A549 (cell line): Measurements from ENCODE around the gene NLRP11.

Source experiments
- CBX8 ChIP-seq: fragments of 200-600 bp; sonication (generic); IDR thresholded peaks from 2 replicates; pipeline ENCODE4 v1.6.1; 2016
- CHD2 ChIP-seq: fragments of 150-350 bp; IDR thresholded peaks from 2 replicates; pipeline ENCODE4 v1.6.1; 2014; ENCODE audit warnings: low read length; ENCODE audit not compliant: partially characterized antibody
- EP300 ChIP-seq, 2 experiments: fragments of >200 bp; sonication (Bioruptor Twin); formaldehyde crosslinking; IDR thresholded peaks; 2 replicates in 1 of 2; 3 replicates in 1 of 2; pipeline ENCODE4 v1.6.1; 2016 to 2017
- MAZ ChIP-seq: fragments of 150-350 bp; IDR thresholded peaks from 2 replicates; pipeline ENCODE4 v1.6.1; 2014; ENCODE audit warnings: antibody characterized with exemption, low read depth, low read length, borderline replicate concordance
- POLR2A ChIP-seq: IDR thresholded peaks from 2 replicates; pipeline ENCODE4 v1.6.1; 2012; ENCODE audit warnings: mild to moderate bottlenecking, low read length
- RCOR1 ChIP-seq: fragments of 150-350 bp; IDR thresholded peaks from 2 replicates; pipeline ENCODE4 v1.6.1; 2014; ENCODE audit warnings: antibody characterized with exemption, low read length, low read depth
- TF ChIP-seq, protein P1 (sequence below): fragments of >200 bp; sonication (Bioruptor Twin); formaldehyde crosslinking; IDR thresholded peaks from 3 replicates; pipeline ENCODE4 v1.5.1; 2016
- TF ChIP-seq, protein P2 (sequence below): IDR thresholded peaks from 2 replicates; pipeline ENCODE4 v1.6.1; 2012

DNA sequence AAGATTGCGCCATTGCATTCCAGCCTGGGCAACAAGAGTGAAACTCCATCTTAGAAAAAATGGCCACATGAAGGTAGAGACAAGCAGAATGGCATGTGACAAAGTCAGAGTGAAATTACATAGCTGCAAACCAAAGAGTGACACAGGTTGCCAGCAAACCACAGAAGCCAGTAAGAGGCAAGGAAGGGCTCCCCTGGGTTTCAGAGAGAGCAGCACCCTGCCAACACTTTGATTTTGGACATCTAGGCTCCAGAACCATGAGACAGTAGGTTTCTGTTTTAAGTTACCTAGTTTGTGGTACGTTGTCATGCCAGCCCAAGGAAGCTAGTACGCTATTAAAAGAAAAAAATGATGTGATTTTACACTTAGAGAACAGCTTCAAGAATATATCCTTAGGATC is 6.5 kb upstream of the NLRP11 start:
- no peak for TF ChIP-seq CHD2
- TF ChIP-seq POLR2A: no peak
- TF ChIP-seq, protein P1, sequence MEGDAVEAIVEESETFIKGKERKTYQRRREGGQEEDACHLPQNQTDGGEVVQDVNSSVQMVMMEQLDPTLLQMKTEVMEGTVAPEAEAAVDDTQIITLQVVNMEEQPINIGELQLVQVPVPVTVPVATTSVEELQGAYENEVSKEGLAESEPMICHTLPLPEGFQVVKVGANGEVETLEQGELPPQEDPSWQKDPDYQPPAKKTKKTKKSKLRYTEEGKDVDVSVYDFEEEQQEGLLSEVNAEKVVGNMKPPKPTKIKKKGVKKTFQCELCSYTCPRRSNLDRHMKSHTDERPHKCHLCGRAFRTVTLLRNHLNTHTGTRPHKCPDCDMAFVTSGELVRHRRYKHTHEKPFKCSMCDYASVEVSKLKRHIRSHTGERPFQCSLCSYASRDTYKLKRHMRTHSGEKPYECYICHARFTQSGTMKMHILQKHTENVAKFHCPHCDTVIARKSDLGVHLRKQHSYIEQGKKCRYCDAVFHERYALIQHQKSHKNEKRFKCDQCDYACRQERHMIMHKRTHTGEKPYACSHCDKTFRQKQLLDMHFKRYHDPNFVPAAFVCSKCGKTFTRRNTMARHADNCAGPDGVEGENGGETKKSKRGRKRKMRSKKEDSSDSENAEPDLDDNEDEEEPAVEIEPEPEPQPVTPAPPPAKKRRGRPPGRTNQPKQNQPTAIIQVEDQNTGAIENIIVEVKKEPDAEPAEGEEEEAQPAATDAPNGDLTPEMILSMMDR: no peak
- no peak for TF ChIP-seq EP300 (IDR thresholded peaks at IDR 0.05)
- no peak for TF ChIP-seq MAZ
- no peak for TF ChIP-seq RCOR1
- no peak for TF ChIP-seq CBX8
- TF ChIP-seq, protein P2, sequence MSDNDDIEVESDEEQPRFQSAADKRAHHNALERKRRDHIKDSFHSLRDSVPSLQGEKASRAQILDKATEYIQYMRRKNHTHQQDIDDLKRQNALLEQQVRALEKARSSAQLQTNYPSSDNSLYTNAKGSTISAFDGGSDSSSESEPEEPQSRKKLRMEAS: no peak
